H9 (cell line): ENCODE data around the gene ATE1. TPM values are rescaled to one million over a fixed set of nuclear protein-coding genes. Genes with fewer than 3 reads are reported as not detected.

Source experiments
- DNase-seq: peaks from one replicate; pipeline ENCODE4 v3.0.0-alpha.2; 2017
- H2AFZ ChIP-seq: one replicate; pipeline ENCODE4 v1.6.1; 2013; ENCODE audit warnings: mild to moderate bottlenecking, low read length, control low read depth, moderate library complexity
- H2AK5ac ChIP-seq: 2 replicates; pipeline ENCODE4 v1.6.1; 2013; ENCODE audit warnings: low read length, control low read depth, mixed read lengths; ENCODE audit not compliant: insufficient read length
- H2BK120ac ChIP-seq: one replicate; pipeline ENCODE4 v1.6.1; 2013; ENCODE audit warnings: low read depth, mild to moderate bottlenecking, low read length, control low read depth, inconsistent platforms; ENCODE audit not compliant: poor library complexity, severe bottlenecking
- H2BK12ac ChIP-seq: 2 replicates; pipeline ENCODE4 v1.6.1; 2013; ENCODE audit warnings: low read length, control low read depth, mixed read lengths, low read depth; ENCODE audit not compliant: insufficient read length
- H2BK15ac ChIP-seq: 2 replicates; pipeline ENCODE4 v1.6.1; 2013; ENCODE audit warnings: low read depth, low read length, control low read depth
- H2BK20ac ChIP-seq: one replicate; pipeline ENCODE4 v1.6.1; 2013; ENCODE audit warnings: low read depth, mild to moderate bottlenecking, low read length, control low read depth, inconsistent platforms; ENCODE audit not compliant: poor library complexity, severe bottlenecking
- H2BK5ac ChIP-seq: 2 replicates; pipeline ENCODE4 v1.6.1; 2013; ENCODE audit warnings: low read length, control low read depth, mixed read lengths; ENCODE audit not compliant: insufficient read length
- H3K14ac ChIP-seq: 2 replicates; pipeline ENCODE4 v1.6.1; 2013; ENCODE audit warnings: low read length, control low read depth; ENCODE audit not compliant: insufficient read depth
- H3K18ac ChIP-seq: 2 replicates; pipeline ENCODE4 v1.6.1; 2013; ENCODE audit warnings: low read depth, mild to moderate bottlenecking, mixed read lengths, low read length, control low read depth; ENCODE audit not compliant: insufficient read length
- H3K23ac ChIP-seq: 2 replicates; pipeline ENCODE4 v1.6.1; 2013; ENCODE audit warnings: low read length, control low read depth, mixed read lengths, low read depth; ENCODE audit not compliant: insufficient read length
- H3K23me2 ChIP-seq: 2 replicates; pipeline ENCODE4 v1.6.1; 2013; ENCODE audit warnings: low read depth, mild to moderate bottlenecking, mixed read lengths, low read length, control low read depth; ENCODE audit not compliant: insufficient read length, poor library complexity, severe bottlenecking
- H3K27ac ChIP-seq: 2 replicates; pipeline ENCODE4 v1.5.1; 2013; ENCODE audit warnings: low read length, control low read depth, mixed read lengths, low read depth; ENCODE audit not compliant: insufficient read length
- H3K27me3 ChIP-seq: 2 replicates; pipeline ENCODE4 v1.6.1; 2013; ENCODE audit warnings: low read length, control low read depth, inconsistent platforms; ENCODE audit not compliant: insufficient read depth
- H3K4ac ChIP-seq: 2 replicates; pipeline ENCODE4 v1.6.1; 2013; ENCODE audit warnings: low read depth, mild to moderate bottlenecking, control low read depth, inconsistent platforms, low read length, moderate library complexity
- H3K4me1 ChIP-seq: 2 replicates; pipeline ENCODE4 v1.6.1; 2013; ENCODE audit warnings: low read length, control low read depth, inconsistent platforms; ENCODE audit not compliant: insufficient read depth
- H3K4me2 ChIP-seq: 2 replicates; pipeline ENCODE4 v1.6.1; 2013; ENCODE audit warnings: low read length, control low read depth, mixed read lengths; ENCODE audit not compliant: insufficient read length, insufficient read depth
- H3K56ac ChIP-seq: 2 replicates; pipeline ENCODE4 v1.6.1; 2013; ENCODE audit warnings: low read depth, mild to moderate bottlenecking, mixed read lengths, low read length, control low read depth; ENCODE audit not compliant: insufficient read length
- H3K79me1 ChIP-seq: 2 replicates; pipeline ENCODE4 v1.6.1; 2013; ENCODE audit warnings: low read depth, mild to moderate bottlenecking, moderate library complexity, low read length, control low read depth, inconsistent platforms; ENCODE audit not compliant: insufficient read depth, poor library complexity, severe bottlenecking
- H3K79me2 ChIP-seq: 2 replicates; pipeline ENCODE4 v1.6.1; 2013; ENCODE audit warnings: low read length, control low read depth, inconsistent platforms; ENCODE audit not compliant: insufficient read depth
- H3K9ac ChIP-seq: 2 replicates; pipeline ENCODE4 v1.6.1; 2013; ENCODE audit warnings: low read length, control low read depth, mixed read lengths; ENCODE audit not compliant: insufficient read length; ENCODE audit errors: extremely low read depth
- H3K9me3 ChIP-seq: one replicate; pipeline ENCODE4 v1.6.1; 2013; ENCODE audit warnings: low read depth, low read length, inconsistent platforms; ENCODE audit not compliant: control insufficient read depth
- H3T11ph ChIP-seq: one replicate; pipeline ENCODE4 v1.6.1; 2013; ENCODE audit warnings: mild to moderate bottlenecking, low read length, control low read depth, inconsistent platforms
- H4K20me1 ChIP-seq: one replicate; pipeline ENCODE4 v1.6.1; 2013; ENCODE audit not compliant: control insufficient read depth, insufficient read length, insufficient read depth
- H4K5ac ChIP-seq: 2 replicates; pipeline ENCODE4 v1.6.1; 2013; ENCODE audit warnings: low read depth, mild to moderate bottlenecking, mixed read lengths, low read length, control low read depth; ENCODE audit not compliant: insufficient read length
- H4K8ac ChIP-seq: replicated peaks from 2 replicates; pipeline ENCODE4 v1.6.1; 2013; ENCODE audit warnings: low read length, control low read depth, mixed read lengths, low read depth; ENCODE audit not compliant: insufficient read length
- H4K91ac ChIP-seq: 2 replicates; pipeline ENCODE4 v1.6.1; 2013; ENCODE audit warnings: low read depth, mild to moderate bottlenecking, moderate library complexity, mixed read lengths, low read length, control low read depth; ENCODE audit not compliant: insufficient read length
- H3K27ac Mint-ChIP-seq, 3 experiments: 2 replicates in 2 of 3; 3 replicates in 1 of 3; pipeline ENCODE4 v1.8.0; 2020 to 2021; ENCODE audit warnings: mixed read lengths in 3 of 3, mild to moderate bottlenecking in 1 of 3, moderate library complexity in 1 of 3
- H3K27me3 Mint-ChIP-seq: 2 replicates; pipeline ENCODE4 v1.8.0; 2021; ENCODE audit warnings: low read depth, mild to moderate bottlenecking, moderate library complexity, mixed read lengths
- H3K36me3 Mint-ChIP-seq, 3 experiments: 2 replicates in 2 of 3; 3 replicates in 1 of 3; pipeline ENCODE4 v1.8.0; 2020 to 2021; ENCODE audit warnings: low read depth in 3 of 3, mixed read lengths in 3 of 3; ENCODE audit not compliant: insufficient read depth in 1 of 3
- H3K4me1 Mint-ChIP-seq, 2 experiments: 2 replicates each; pipeline ENCODE4 v1.8.0; 2020; ENCODE audit warnings: mixed read lengths in 2 of 2
- H3K4me3 Mint-ChIP-seq, 2 experiments: 2 replicates in 1 of 2; 3 replicates in 1 of 2; pipeline ENCODE4 v1.8.0; 2020 to 2021; ENCODE audit warnings: mild to moderate bottlenecking in 2 of 2, mixed read lengths in 2 of 2, moderate library complexity in 1 of 2
- H3K9me3 Mint-ChIP-seq, 2 experiments: 2 replicates in 1 of 2; 3 replicates in 1 of 2; pipeline ENCODE4 v1.8.0; 2020; ENCODE audit warnings: mild to moderate bottlenecking in 2 of 2, mixed read lengths in 2 of 2, moderate library complexity in 1 of 2
- WGBS: extraction: QIAGEN DNeasy Blood & Tissue Kit; methylation state at CpG from one replicate; pipeline ENCODE4 v1.1.7; 2013; ENCODE audit warnings: missing lambda C conversion rate, low lambda C conversion rate, mixed read lengths; ENCODE audit not compliant: insufficient read length; ENCODE audit errors: extremely low coverage; 5-methylcytosine and 5-hydroxymethylcytosine counted together
- total RNA-seq: library from RNA; stranded (reverse); gene quantifications from 2 replicates; pipeline ENCODE4 v1.2.1, GENCODE V29; 2021
- TF ChIP-seq, protein P1 (sequence below): fragments of 200-600 bp; sonication (generic); conservative IDR thresholded peaks from 3 replicates; pipeline ENCODE4 v1.8.0; 2021; ENCODE audit warnings: antibody characterized with exemption, mild to moderate bottlenecking

Gene ATE1
- total RNA-seq, 1 experiment from 2014 or later: 29.0 TPM

DNA sequence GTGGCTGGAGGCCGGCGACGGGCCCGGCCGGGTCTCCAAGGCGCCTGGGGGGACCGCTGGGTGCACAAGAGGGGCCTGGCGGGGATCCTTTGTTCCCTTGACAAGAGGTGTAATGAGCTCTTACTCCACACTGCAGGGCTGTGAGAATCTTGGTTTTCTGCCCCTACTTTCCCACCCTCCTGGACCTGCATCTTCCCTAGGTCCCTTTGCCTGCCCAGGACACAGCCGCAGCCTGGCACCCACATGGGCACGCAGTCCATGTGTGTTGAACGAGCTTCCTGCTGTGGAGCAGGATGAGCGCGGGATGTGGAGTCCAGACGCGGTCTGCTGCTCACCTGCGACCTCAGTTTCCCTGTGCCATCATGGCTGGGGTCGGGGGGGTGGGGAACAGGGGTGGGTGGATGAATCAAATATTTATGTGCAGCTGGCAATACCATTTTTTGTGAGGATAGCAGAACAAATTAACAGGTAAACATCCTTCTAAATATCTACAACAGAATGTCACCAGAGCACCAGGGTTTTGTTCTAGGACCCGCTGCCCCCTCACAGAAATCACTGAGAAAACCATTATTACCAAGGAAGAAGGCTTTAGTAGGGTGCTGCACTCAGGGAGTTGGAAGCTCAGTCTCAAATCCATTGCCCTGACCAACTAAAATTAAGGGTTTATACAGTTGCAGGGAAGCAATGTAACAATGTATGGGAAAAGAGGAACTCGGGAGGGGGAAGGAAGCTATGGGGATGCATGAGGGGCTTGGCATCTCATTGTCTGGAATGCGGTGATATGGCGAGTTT is 47.7 kb upstream of the ATE1 start:
- H2BK15ac ChIP-seq: no peak overlapping the region
- H2BK20ac ChIP-seq: no peak overlapping the region
- H3K4me2 ChIP-seq: peak overlapping the region; percentile 13
- H2BK120ac ChIP-seq: no peak overlapping the region
- H3K9me3 Mint-ChIP-seq: peaks cover 20 to 29% of the 10 kb centered on the region in 2 experiments
- no peaks in the 10 kb centered on the region for H3K79me1 ChIP-seq
- no peaks in the 10 kb centered on the region for H4K20me1 ChIP-seq
- peak overlapping the region; percentile 80 to 81 for H3K4me3 Mint-ChIP-seq
- H3K36me3 Mint-ChIP-seq: peaks cover 24 to 48% (median 46%) of the 10 kb centered on the region in 3 experiments
- H3K9ac ChIP-seq: no peak overlapping the region
- H3K4ac ChIP-seq: no peak overlapping the region
- H2AK5ac ChIP-seq: no peak overlapping the region
- peaks cover 6% of the 10 kb centered on the region for H3K23me2 ChIP-seq
- H4K91ac ChIP-seq: no peak overlapping the region
- H3K56ac ChIP-seq: no peak overlapping the region
- H2BK5ac ChIP-seq: no peak overlapping the region
- no peak overlapping the region for H3K23ac ChIP-seq
- no peak overlapping the region for H2AFZ ChIP-seq
- peaks cover 2% of the 10 kb centered on the region; the same call in 1 of the 2 replicates for H3K79me2 ChIP-seq
- H3K27me3 Mint-ChIP-seq: peaks cover 5% of the 10 kb centered on the region
- H3K9me3 ChIP-seq: peaks cover 18% of the 10 kb centered on the region
- peaks cover 11 to 15% of the 10 kb centered on the region in 2 experiments for H3K4me1 Mint-ChIP-seq
- peak overlapping the region; percentile 39 for H3K18ac ChIP-seq
- peak; percentile 83 for DNase-seq
- H4K5ac ChIP-seq: no peak overlapping the region
- no peak overlapping the region for H2BK12ac ChIP-seq
- no CpG with 5 or more reads among the region's 21 CpGs for WGBS
- H3K14ac ChIP-seq: no peak overlapping the region
- H4K8ac ChIP-seq: no peak overlapping the region
- H3K27me3 ChIP-seq: no peaks in the 10 kb centered on the region
- TF ChIP-seq, protein P1, sequence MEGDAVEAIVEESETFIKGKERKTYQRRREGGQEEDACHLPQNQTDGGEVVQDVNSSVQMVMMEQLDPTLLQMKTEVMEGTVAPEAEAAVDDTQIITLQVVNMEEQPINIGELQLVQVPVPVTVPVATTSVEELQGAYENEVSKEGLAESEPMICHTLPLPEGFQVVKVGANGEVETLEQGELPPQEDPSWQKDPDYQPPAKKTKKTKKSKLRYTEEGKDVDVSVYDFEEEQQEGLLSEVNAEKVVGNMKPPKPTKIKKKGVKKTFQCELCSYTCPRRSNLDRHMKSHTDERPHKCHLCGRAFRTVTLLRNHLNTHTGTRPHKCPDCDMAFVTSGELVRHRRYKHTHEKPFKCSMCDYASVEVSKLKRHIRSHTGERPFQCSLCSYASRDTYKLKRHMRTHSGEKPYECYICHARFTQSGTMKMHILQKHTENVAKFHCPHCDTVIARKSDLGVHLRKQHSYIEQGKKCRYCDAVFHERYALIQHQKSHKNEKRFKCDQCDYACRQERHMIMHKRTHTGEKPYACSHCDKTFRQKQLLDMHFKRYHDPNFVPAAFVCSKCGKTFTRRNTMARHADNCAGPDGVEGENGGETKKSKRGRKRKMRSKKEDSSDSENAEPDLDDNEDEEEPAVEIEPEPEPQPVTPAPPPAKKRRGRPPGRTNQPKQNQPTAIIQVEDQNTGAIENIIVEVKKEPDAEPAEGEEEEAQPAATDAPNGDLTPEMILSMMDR: no peak
- no peak overlapping the region for H3K27ac ChIP-seq
- H3K4me1 ChIP-seq: no peaks in the 10 kb centered on the region; the same call in 1 of the 2 replicates
- peak overlapping the region in 1 of 3 experiments; percentile 64; a peak in 1 of 7 replicates for H3K27ac Mint-ChIP-seq
- no peak overlapping the region for H3T11ph ChIP-seq
